ENCODE measurements around the gene SMARCD2. TPM values are rescaled to one million over a fixed set of nuclear protein-coding genes. Genes with fewer than 3 reads are reported as not detected.

The SMARCD2 gene
- total RNA-seq, 1 donor from 2014 or later, result 21.0 TPM

DNA sequence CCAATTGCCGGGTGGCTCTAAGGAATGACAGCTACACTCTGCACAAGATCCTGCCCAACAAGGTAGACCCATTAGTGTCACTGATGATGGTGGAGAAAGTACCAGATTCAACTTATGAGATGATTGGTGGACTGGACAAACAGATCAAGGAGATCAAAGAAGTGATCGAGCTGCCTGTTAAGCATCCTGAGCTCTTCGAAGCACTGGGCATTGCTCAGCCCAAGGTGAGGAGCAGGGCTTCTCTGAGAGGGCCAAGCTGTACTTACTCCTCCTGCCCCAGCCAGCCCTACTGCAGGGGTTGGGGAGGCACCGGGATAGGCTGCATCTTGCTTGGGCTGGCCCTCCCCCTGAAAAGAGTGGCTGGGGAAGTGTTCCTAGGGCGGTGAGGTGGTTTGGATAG, 12.2 kb downstream of the SMARCD2 start:
- H3K36me3 ChIP-seq, result peaks cover 70% of the 10 kb centered on the region
- TF ChIP-seq, protein P1, sequence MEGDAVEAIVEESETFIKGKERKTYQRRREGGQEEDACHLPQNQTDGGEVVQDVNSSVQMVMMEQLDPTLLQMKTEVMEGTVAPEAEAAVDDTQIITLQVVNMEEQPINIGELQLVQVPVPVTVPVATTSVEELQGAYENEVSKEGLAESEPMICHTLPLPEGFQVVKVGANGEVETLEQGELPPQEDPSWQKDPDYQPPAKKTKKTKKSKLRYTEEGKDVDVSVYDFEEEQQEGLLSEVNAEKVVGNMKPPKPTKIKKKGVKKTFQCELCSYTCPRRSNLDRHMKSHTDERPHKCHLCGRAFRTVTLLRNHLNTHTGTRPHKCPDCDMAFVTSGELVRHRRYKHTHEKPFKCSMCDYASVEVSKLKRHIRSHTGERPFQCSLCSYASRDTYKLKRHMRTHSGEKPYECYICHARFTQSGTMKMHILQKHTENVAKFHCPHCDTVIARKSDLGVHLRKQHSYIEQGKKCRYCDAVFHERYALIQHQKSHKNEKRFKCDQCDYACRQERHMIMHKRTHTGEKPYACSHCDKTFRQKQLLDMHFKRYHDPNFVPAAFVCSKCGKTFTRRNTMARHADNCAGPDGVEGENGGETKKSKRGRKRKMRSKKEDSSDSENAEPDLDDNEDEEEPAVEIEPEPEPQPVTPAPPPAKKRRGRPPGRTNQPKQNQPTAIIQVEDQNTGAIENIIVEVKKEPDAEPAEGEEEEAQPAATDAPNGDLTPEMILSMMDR (IDR thresholded peaks at IDR 0.05; ENCODE audit: borderline replicate concordance), result no peak
- H3K4me3 ChIP-seq, result no peak overlapping the region
- H3K4me1 ChIP-seq, result peaks cover 59% of the 10 kb centered on the region
- no peak for DNase-seq
- H3K9me3 ChIP-seq (replicated peaks), result no peaks in the 10 kb centered on the region
- H3K27me3 ChIP-seq (ENCODE audit: low read depth), result no peaks in the 10 kb centered on the region
- intact Hi-C loops (cut with micrococcal nuclease), result no loop called here
- no peak overlapping the region for H3K27ac ChIP-seq (replicated peaks)

DNA sequence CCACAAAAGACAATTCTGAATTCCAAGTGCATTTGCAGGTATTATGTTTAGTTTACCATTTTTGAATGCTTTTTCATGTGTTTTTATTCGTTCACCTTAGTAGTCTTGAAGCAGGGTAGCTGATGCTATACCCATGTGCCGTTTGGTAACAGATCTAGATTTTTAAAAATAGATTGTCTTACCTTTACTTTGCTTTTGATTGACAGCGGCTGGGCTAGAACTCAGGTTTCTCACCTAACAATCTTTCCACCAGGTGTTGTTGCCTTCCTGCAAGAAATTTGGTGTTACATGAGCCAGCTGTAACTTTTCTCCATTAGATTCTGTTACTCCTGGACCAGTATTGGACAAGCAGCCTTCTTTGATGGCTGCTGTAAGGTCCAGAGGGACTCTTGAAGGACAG, 13.5 kb downstream of the SMARCD2 start:
- Histone ChIP-seq H3K9me3 (replicated peaks) (no peaks in the 10 kb centered on the region), H3K27me3 (ENCODE audit: low read depth) (no peaks in the 10 kb centered on the region), H3K36me3 (peaks cover 70% of the 10 kb centered on the region), H3K27ac (replicated peaks) (peak overlapping the region; percentile 98), H3K4me3 (peak overlapping the region; percentile 98), H3K4me1 (peaks cover 54% of the 10 kb centered on the region)
- intact Hi-C loops (cut with micrococcal nuclease), result no loop called here
- DNase-seq, result no peak
- TF ChIP-seq, protein P1 (IDR thresholded peaks at IDR 0.05; ENCODE audit: borderline replicate concordance), result no peak

DNA sequence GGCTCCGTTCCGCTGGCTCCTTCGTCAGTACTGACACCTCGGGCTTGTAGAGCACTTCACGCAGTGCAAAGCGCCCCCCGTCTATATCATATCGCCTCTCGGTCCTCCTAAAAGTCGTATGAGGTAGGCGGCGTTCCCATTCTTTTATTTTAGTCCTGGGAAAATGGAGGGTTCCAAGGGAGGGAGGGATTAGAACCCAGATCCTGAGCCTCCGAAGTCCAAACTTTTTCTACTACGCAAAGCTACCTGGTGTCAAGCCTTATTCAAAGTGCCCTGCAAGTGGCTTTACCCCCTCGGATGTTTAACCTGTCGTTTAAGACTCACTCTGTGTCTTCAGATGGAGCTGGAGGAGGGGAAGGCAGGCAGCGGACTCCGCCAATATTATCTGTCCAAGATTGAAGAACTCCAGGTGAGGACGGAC, 14.7 kb downstream of the SMARCD2 start:
- DNase-seq, result no peak
- H3K4me1 ChIP-seq, result peaks cover 54% of the 10 kb centered on the region
- peak overlapping the region; percentile 98 for H3K4me3 ChIP-seq
- no peaks in the 10 kb centered on the region for H3K9me3 ChIP-seq (replicated peaks)
- H3K27me3 ChIP-seq (ENCODE audit: low read depth), result no peaks in the 10 kb centered on the region
- H3K27ac ChIP-seq (replicated peaks), result peak overlapping the region; percentile 98
- H3K36me3 ChIP-seq, result peaks cover 70% of the 10 kb centered on the region
- TF ChIP-seq, protein P1 (IDR thresholded peaks at IDR 0.05; ENCODE audit: borderline replicate concordance), result no peak
- intact Hi-C loops (cut with micrococcal nuclease), result no loop called here

DNA sequence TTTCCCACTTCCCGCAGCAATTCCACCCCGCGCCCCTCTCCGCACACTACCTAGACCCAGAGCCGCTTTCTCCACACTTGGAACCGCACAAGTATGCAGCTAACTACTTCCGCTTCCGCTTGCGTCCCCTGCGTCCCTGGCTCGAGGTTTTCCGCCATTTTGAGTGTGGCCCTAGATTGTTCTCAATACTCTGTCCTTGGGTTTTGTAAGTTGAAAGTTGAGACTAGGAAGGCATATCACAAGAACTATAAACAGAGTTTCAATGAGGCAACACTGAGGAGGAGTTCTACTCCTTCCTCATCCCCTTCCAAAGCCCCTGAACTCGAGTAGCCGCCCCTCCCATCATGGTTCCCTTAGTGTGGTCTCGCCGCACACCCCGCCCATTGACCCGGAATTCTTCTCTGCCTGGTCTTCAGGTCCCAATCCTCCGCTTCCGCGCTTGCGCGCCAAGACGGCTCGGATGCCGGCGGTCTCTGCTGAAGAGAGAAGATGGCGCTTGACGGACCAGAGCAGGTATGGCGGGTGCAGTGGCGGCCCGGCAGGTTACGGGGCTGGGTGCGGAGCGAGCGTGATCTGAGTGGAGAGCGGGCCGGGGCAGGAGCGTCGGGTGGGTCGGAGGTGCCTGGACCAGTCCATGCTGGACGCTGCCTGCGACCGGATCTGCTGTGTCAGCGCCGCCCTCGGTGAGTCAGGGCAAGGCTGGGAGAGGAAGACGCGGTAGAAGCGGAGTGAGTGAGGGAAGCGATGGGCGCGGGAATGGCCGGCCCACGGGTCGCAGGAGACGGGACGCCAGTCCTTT, 15.3 kb downstream of the SMARCD2 start, which contains the start of the genes FTSJ3 and PSMC5:
Gene FTSJ3 (minus strand): TSS at position 662 of the 799 bp plus-strand sequence. CDS start 761 bp downstream, outside the sequence.
Gene PSMC5 (plus strand): TSS at position 430 of the 799 bp plus-strand sequence. CDS start 60 bp downstream, at position 490.
- H3K36me3 ChIP-seq, result peaks cover 70% of the 10 kb centered on the region
- DNase-seq, result peak; percentile 95
- H3K27me3 ChIP-seq (ENCODE audit: low read depth), result no peaks in the 10 kb centered on the region
- peaks cover 54% of the 10 kb centered on the region for H3K4me1 ChIP-seq
- intact Hi-C loops (cut with micrococcal nuclease), result no loop called here
- no peaks in the 10 kb centered on the region for H3K9me3 ChIP-seq (replicated peaks)
- H3K27ac ChIP-seq (replicated peaks), result peak within 1 kb of the TSS; percentile 98
- peak within 1 kb of the TSS; percentile 98 for H3K4me3 ChIP-seq
- TF ChIP-seq, protein P1 (IDR thresholded peaks at IDR 0.05; ENCODE audit: borderline replicate concordance), result peak; percentile 56

DNA sequence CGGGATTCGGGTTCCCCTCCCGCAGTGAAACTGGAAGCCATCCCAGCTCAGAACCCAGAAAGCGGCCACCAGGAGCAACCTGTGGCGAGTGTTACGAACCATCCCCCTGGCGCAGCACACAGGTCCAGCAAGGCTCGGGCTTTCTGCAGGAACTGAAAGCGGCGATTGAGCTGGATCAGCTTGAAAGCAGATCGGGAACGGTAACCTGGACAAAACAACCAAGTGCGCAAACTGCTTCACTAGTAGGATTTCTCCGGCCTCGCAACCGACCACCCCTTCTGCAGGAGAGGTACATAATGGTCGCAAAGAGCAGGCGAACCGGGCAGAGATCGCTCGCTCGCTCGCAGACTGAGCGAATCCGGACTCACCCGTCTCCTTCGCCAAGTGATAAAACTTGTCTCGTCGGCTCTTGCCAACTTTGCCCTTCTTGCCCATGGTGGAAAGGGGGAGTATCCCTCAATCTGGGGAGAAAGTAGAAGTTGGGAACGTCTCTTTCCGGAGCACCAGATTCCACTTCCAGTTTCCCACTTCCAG, 15.9 kb downstream of the SMARCD2 start:
- intact Hi-C loops (cut with micrococcal nuclease), result no loop called here
- TF ChIP-seq, protein P1 (IDR thresholded peaks at IDR 0.05; ENCODE audit: borderline replicate concordance), result no peak
- H3K36me3 ChIP-seq, result peaks cover 70% of the 10 kb centered on the region
- no peaks in the 10 kb centered on the region for H3K9me3 ChIP-seq (replicated peaks)
- H3K27ac ChIP-seq (replicated peaks), result peak overlapping the region; percentile 98
- H3K27me3 ChIP-seq (ENCODE audit: low read depth), result no peaks in the 10 kb centered on the region
- peaks cover 54% of the 10 kb centered on the region for H3K4me1 ChIP-seq
- H3K4me3 ChIP-seq, result peak overlapping the region; percentile 98
- peak; percentile 27 for DNase-seq
